Measurements from ENCODE around the gene CYP27B1. TPM values are rescaled to one million over a fixed set of nuclear protein-coding genes. Genes with fewer than 3 reads are reported as not detected.

The CYP27B1 gene, protein sequence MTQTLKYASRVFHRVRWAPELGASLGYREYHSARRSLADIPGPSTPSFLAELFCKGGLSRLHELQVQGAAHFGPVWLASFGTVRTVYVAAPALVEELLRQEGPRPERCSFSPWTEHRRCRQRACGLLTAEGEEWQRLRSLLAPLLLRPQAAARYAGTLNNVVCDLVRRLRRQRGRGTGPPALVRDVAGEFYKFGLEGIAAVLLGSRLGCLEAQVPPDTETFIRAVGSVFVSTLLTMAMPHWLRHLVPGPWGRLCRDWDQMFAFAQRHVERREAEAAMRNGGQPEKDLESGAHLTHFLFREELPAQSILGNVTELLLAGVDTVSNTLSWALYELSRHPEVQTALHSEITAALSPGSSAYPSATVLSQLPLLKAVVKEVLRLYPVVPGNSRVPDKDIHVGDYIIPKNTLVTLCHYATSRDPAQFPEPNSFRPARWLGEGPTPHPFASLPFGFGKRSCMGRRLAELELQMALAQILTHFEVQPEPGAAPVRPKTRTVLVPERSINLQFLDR
- total RNA-seq (2014; rRNA removed; shearing (Covaris generic)): 2.2 and 2.6 TPM in 2 replicates

DNA sequence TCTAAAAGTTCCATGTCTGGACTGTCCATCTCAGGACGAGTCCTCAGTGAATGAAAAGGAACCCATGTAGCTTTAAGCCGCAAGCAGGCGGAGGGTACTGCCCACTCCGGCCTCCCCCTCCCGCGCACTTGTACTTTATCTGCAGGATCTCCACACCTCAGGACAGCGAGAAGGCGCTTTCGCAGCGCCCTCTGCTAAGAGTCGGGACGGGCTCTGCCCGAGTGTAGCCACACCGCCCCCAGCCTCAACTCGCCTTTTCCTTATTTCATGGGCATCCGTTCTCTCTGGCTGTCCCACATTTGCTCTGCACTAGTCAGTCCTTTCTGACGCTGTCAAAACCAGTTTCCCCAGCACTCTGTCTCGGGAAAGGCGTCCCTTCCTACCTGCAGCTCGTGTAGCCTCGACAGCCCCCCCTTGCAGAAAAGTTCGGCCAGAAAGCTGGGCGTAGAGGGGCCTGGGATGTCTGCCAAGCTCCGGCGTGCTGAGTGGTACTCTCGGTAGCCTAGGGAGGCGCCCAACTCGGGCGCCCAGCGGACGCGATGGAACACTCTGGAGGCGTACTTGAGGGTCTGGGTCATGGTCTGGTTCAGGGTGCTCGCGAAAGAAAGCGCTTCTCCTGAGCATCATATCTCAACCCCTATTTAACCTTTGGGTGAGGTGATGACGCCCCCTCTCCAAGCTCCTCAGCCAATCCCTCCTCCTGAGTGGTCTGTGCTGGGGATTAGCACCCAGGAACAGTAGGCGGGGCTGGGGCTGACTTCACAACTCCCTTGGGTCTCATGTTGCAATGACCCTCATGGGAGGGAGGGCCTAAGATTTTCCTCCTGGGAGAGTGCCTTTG is at the start of gene CYP27B1:
CYP27B1 (minus strand) TSS at position 615 of the 841 bp plus-strand sequence; CDS start at position 578, 37 bp downstream.
- peak; percentile 55 for DNase-seq (ENCODE audit: low read depth)

DNA sequence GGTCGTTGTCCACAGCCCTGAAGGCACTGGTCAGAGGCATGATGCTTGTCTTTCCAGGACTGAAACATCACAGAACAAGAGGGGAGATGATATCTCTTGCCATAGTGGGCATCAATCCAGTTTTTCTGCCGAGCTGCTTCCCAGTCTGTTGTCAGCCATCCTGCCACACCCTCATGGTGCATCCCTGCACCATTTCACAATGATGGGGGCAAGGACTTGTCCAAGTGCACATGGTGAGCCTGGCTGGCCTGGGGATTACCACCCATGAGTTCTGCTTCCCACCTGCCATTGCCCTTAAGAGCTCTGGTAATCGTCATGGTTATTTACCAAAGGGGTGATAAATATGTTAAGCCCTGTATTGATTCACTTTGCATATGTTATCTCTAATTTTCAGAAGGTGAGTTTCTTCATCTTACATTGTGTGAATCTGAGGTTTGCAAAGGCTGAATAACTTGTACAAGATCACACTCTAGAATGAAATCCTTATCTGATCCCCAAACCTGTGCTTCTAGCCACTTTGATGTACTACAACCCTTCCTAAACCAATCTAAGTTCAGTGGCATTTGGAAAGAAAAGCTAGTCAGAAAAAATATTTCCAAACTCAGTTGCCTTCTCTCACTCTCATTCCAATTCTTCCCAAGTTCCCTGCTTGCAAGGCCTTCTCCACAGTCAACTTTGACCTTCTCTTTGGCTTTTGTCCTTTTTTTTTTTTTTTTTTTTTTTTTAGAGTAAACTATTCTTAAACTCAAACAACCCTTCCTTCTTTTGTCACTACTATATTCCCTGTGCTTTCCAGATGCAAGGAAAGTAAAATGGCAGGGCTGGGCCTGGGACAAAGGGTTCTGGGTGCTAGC is 49.4 kb upstream of the CYP27B1 start:
- DNase-seq (ENCODE audit: low read depth): no peak

DNA sequence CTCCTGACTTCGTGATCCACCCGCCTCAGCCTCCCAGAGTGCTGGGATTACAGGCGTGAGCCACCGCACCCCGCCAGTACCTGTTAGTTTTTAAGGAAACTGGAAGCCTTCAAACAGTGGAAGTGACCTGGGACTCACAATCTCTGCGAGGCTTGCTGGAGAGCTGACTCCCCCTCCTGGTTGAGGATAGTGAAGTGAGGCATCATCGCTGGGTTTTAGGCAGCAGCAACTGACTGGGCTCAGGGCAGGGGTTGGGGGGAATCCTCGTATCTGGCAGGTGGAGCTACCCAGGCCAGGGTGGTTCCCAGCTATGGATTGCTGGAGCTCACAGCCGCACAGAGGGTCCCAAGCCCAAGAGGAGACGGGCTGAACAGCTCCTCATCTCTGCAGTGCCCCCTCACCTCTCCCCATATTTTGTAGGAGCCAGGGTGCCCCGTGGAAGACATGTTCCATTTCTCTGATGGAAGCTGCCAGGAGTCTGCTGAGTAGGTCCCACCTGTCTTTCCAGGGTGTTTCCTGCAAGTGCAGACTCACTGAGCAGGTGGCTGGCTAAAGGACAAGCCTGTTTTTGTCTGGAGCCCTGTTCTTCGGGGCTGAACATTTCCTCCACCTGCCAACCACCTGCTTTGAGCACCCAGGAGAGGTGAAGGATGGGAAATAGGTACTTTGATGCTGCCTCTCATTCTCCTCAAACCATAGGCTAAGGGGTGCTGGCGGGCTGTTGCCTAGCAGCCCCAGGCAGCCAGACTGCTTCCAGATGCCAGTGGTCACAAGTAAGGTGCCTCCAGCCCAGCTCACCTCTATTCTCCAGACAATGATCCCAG is 48.5 kb upstream of the CYP27B1 start:
- DNase-seq (ENCODE audit: low read depth): no peak

DNA sequence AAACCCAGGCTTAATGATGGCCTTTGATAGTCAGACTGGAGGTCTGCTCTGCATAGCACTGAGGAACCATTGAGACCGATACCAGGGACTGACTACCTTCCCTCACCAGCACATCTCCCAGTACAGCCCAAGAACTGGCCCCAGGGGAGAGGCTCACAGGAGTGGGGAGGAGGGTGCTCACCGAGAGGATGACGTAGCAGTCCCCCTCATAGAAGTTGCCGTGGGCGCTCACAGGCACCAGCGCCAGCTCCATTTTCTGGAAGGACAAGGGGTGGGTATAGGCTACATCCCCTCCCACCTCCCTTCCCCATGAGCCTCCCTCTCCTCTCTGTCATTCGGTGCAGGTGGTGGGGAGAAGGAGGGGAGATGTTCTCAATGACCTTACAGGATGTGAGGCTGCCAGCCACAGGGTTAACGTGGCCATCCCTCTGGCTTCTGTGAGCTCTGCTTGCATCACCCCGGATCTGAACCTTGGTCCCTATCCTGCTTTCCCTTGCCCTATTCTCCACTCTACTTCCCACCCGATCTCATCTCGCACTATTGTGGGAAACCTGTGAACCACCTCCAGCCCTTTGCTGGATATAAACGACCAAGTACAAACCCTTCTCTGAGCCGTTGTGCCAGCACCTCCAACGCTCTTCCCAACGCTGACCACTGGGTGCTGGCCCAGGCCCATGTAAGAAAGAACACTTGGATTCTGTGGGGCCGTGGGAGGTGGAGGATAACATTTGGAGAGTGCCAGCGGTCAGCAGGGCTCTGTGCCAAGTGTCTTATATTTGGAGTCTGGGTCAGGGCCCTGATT is 47.3 kb upstream of the CYP27B1 start:
- no peak for DNase-seq (ENCODE audit: low read depth)

DNA sequence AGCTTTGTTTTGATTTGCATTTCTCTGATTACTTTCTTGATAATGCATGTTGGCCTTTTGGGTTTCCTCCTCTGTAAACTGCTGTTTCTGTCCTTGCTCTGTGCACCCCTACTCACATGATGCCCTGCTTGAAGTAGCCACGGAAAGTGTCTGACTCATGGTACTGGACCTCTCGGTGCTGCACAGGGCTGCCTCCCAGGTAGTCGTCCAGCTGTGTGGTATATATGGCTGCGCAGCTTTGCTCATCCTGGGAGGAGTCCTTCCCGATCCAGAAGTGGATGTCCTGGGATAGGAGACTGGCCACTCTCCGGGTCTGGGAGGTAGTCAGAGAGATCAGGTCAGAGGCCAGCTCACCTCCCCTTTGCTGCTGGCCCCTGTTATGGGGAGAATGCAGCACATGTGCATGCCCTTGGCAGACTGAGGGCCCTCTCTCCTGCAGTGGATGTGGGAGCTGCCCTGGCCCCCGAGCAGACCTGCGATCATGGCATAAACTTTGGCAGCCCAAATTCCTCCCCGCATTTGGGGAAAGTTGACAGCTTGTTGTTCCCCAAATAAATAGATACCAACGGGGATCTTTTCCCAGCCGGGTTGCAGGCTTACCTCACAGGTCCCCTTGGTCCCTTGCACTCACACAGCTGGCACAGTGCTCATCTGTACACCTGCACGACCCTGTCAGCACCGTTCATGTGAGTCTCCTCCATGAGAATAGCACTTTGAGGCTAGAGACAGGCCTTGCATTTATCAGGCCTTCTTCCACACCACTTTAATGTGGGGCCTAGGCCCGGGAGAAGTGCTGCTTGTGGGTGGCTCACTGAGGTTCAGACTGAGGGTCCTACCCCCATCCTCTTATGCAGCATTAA is 46.5 kb upstream of the CYP27B1 start:
- DNase-seq (ENCODE audit: low read depth): peak; percentile 25

DNA sequence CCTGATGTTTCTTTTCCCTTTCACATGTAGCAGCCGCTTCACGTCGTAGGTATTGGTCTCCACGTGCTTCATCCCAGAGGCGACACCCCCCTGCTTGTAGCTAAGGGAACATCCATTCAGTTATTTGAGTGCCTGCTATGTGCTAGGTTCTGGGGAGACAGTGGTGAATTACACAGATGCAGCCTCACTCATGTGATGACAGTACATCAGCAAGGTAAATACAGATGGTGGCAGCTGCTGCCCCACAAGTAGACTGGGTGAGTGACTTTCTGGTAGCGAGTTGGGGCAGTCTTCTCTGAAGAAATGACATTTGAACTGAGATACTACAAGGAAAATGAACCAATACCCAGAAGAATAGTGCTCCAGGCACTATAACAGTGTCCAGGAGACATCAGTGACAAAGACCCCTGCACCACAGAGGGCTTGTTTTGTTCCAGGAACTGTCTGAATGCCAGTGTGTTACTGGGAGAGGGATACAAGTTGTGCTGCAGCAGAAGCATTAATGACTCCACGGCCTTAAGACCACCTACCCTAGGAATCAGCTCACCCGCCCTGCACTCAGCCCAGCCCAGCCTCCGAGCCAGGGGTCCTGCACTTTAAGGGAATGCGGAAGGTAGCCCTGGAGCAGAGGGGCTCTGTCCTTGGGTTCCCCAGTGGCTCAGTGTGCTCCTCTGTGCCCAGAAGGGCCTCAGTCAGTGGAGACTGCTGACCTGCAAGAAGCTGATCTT is 44.3 kb upstream of the CYP27B1 start:
- DNase-seq (ENCODE audit: low read depth): no peak

DNA sequence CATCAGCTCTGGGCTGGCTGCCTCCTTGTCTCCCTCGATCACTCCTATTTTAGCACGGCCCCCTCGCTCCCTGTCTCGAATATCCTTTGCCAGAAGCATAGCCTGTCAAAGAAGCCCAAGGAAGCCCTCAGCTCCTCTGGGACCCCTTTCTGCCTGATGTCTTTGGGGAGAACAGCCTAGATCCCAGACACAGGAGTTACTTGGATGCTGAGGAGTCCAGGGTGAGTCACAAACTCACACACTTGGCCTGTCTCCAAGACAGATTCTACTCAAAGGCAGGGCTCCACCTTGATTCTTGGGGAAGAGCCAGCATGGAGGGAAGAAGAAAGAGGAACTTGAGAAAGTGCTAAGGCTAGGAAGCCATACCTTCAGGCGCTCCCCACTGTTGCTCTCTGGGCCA is 43.6 kb upstream of the CYP27B1 start:
- DNase-seq (ENCODE audit: low read depth): peak; percentile 67

DNA sequence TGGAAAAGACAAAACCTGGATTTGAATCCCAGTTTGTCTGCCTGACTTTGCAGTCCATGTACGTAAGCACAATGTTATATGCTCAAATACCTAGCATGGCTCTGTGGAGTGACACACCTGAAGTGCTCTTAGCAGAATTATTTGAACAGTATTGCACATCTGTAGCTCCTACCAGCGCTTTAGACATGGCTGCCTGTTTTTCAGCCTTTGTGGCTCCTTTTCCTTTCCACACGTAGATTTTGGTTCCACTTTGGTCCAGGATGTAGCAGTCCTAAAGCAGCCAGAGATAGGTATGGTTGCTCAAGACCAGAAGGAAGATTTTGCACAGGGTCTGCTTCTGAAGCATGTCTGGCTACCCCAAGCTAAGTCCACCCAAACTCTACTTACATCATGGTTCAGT is 42.5 kb upstream of the CYP27B1 start:
- DNase-seq (ENCODE audit: low read depth): no peak

DNA sequence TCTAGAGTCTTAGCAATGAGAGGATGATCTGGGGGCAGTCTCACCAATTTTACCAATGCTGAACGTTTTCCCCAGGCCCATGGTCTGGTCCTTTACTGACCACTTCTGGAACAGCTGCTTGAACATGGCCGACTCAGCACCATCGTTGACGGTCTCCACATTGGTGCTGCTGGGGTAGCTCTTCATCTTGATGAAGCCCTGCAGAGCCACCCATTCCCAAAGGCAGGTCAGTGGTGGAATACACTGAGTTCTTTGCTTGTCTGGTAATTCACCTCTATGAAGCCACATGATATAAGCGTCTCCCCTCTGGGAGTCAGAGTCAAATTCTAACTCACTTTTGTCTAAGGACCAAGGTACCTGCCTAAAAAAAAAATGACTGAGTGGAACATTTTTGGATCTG is 41.5 kb upstream of the CYP27B1 start:
- DNase-seq (ENCODE audit: low read depth): no peak

DNA sequence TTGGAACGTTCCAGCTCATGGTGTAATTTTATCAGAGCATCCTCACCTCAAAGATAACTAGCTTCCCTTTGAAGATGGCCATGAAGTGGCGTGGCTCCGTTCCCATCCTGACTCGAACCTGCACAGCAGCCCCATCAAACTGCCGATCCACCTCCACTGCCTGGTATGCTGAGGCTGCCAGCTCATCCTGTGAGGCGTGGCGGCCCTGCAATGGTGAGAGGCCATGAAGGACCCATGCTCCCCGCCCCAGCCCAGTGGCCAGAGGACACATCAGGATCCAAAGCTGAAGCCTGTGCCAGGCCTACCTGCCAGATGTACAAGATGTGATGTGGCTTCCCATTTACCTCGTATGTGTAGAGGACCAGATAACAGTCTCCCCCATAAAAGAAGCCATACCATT is 40.4 kb upstream of the CYP27B1 start:
- DNase-seq (ENCODE audit: low read depth): no peak

DNA sequence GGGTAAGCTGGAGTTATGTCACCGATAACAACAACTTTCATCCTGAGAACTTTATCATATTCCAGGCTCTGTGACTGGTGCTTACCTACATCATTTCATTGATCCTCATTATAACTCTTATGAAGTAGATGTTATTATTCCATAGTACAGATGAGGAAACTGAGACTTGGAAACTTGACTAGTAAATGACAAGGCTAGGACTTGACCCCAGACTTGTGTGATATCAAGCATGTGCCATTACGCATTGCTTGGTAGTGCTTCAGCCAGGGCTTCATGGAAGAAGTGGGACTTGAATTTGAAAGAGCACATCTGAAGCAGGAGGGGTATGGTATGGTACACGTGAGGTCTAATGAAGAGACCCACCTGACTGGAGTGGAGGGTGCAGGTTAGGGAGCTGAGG is 39.8 kb upstream of the CYP27B1 start:
- no peak for DNase-seq (ENCODE audit: low read depth)

DNA sequence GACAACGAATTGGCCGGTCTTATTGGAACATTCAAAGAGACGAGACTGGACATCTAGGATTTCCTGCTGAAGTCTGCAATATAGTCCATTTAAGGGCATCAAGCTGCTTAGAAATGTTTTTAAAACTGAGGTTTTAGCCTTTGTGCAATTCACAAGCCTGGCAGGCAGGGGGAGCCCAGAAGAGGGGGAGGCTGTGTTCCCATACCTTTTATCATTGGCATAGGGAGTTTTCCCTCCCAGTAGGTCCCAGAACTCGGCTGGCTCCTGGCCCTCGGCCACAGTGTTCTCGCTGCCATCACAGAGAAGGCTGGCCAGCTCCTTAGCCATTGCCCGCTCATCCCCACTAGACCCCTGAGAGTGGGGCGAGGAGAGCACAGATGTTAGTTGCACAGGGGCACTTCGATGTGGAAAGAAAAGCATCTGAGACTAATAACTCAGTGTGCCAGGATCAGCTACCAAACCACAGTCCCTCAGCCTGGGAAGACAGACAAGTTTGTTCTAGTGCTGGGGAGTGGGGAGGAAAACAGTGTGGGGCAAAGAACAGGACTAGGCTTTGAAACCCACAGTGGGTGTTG is 36.5 kb upstream of the CYP27B1 start:
- DNase-seq (ENCODE audit: low read depth): peak; percentile 42

DNA sequence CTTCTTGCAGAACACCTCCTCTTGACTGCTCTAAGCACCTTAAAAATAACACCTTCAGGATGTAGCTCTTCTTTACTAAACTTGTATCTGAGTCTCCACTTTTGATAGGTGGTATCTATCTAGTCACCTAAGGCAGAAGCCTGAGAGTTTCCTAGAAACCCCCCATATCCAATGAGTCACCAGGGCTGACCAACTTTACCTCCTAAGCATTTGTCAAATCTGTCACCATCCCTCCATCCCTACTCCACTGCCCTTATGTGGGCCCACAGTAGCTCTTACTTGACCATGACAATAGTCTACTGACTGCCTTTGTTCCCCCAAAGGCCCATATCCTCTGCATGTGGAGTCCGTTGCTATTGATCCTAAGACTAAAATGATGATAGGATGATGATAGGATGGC is 35.7 kb upstream of the CYP27B1 start:
- DNase-seq (ENCODE audit: low read depth): no peak

DNA sequence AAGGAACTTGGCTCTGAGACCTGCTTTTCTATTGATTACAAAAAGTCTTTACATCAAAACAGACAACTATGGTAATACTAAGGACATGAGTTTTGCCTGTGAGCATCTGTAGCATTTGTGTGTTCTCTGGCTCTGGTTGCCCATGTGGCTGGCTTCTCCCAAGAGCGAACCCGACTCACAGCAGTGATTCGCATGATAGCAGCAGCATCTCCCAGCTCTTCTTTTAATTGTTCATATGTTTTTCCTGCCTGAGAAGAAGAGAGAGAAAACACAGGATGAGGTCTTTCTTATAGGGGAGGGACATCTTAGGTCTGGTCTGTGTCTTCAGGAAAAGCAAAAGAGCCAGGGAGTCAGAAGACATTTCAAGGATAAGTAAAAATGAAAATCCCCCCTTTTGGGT is 34.1 kb upstream of the CYP27B1 start:
- DNase-seq (ENCODE audit: low read depth): no peak

DNA sequence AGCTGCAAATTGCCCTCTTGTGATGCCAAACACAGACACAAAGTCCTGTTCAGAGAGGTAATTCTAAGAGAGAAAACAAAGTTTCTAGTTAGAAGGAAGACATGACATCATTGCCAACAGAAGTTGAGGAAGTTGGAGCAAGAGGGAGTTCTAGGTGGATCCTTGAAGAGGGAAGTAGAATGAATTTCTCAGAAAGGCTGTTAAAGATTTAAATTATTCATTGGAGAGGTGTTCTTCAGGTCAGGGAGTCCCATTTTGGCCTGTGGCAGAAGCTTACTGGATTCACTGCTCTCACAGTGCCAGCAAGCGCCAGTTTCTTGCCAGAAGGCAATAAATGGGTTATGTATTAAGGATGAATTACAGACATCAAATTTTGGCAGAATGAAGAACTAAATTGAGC is 31.1 kb upstream of the CYP27B1 start:
- DNase-seq (ENCODE audit: low read depth): no peak

DNA sequence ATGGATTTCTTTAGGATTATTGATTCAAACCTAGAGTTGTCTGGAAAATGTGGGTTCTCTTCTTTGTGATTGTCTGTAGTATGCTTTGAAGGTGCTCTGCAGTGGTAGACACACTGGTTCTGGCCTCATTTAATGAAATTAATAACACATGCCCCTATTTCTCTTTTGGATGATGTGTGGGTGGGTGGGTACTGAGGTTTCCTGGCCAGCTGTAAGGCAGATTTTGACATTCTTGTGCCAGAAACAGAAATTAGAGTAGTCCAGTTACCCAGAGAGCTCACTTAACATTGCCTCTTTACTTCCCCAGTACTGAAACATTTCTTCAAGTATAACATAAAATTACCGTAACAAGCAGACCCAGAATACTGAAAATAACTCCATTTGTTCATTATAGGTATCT is 30.1 kb upstream of the CYP27B1 start:
- DNase-seq (ENCODE audit: low read depth): no peak

DNA sequence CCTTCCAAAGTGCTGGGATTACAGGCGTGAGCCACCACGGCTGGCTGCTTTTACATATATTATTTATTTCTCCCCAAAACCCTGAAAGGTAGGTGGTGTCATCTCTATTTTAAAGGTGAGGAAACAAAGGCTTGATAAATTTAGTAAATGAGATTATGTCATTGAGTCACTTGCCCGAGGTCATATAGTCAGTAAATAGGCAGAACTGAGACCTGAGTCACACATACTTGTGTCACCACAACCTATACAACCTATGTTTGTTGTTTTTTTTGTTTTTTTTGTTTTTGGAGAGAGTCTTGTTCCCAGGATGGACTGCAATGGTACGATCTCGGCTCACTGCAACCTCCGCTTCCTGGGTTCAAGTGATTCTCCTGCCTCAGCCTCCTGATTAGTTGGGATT is 28.5 kb upstream of the CYP27B1 start:
- DNase-seq (ENCODE audit: low read depth): peak; percentile 30

DNA sequence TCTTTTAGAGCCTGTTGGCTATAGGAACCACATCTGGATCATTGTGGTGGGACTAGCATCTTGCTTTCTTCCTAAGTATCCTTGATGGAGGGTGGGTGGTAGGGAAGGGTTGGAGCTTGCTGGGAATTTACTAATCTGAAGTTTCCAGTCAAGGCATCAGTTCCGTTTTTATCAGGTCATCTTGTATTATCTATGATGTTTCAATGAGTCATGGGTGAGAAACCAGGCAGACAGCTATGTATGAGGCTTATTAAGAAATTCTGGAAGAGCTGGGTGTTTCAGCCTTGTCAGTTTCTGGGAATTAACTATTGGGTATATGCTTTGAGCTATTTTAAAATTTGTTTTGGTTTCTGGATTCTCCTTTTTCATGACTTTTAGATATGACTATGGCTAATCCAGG is 27.0 kb upstream of the CYP27B1 start:
- peak; percentile 54 for DNase-seq (ENCODE audit: low read depth)

Data from Daoy (cell line).